Mucosa of descending colon (tissue), 3 donors: ENCODE data around the gene MYLK. TPM values are rescaled to one million over a fixed set of nuclear protein-coding genes. Genes with fewer than 3 reads are reported as not detected.

ENCODE experiments used
- ATAC-seq: fragments of 200-7000 bp; cut with Tn5 transposase; one replicate; pipeline ENCODE4 v1.9.1; 2020; ENCODE audit warnings: mild to moderate bottlenecking, moderate library complexity
- DNase-seq, 3 donors: peaks; one replicate each; pipeline ENCODE4 v3.0.0-alpha.2; 2020
- H3K36me3 ChIP-seq: fragments of 200-600 bp; one replicate; pipeline ENCODE4 v1.8.0; 2021; ENCODE audit warnings: low read depth, mild to moderate bottlenecking
- H3K4me1 ChIP-seq: fragments of 200-600 bp; one replicate; pipeline ENCODE4 v1.8.0; 2021; ENCODE audit warnings: low read depth, mild to moderate bottlenecking
- H3K4me3 ChIP-seq: fragments of 200-600 bp; one replicate; pipeline ENCODE4 v1.8.0; 2021; ENCODE audit warnings: mild to moderate bottlenecking
- H3K9me3 ChIP-seq: fragments of 200-600 bp; one replicate; pipeline ENCODE4 v1.8.0; 2021; ENCODE audit warnings: mild to moderate bottlenecking
- intact Hi-C, 2 donors: fragments of 100-400 bp; cut with DNase I in 1 of 2; cut with micrococcal nuclease in 1 of 2; formaldehyde crosslinking; loops; one replicate each; pipeline versions ENCODE4 v1.11.0 to v1.11.1; 2022; cut with DNase I, micrococcal nuclease
- total RNA-seq, 3 donors: library from RNA; stranded (reverse); fragmentation: NEBNext Ultra II Directional in 2 of 3; extraction: Animal tissue kit (Norgen Biotek cat#: 25700) in 2 of 3; gene quantifications; one replicate each; pipeline versions ENCODE4 v1.2.1 to v1.2.4, GENCODE V29; 2021 to 2023
- TF ChIP-seq, protein P1 (sequence below): fragments of 200-600 bp; IDR thresholded peaks from one replicate; pipeline ENCODE4 v1.8.0; 2022; ENCODE audit warnings: antibody characterized with exemption, mild to moderate bottlenecking
- donor health status: DM: no; HTN: no; CAD: no; lungs with moderate emphysema.
- donor health status: DM: no; HTN: no; CAD: no.
- donor health status: DM: no; HTN: yes; CAD: no.

The MYLK gene
- total RNA-seq, 3 donors from 2014 or later = 157 to 1,614 (median 175) TPM

DNA sequence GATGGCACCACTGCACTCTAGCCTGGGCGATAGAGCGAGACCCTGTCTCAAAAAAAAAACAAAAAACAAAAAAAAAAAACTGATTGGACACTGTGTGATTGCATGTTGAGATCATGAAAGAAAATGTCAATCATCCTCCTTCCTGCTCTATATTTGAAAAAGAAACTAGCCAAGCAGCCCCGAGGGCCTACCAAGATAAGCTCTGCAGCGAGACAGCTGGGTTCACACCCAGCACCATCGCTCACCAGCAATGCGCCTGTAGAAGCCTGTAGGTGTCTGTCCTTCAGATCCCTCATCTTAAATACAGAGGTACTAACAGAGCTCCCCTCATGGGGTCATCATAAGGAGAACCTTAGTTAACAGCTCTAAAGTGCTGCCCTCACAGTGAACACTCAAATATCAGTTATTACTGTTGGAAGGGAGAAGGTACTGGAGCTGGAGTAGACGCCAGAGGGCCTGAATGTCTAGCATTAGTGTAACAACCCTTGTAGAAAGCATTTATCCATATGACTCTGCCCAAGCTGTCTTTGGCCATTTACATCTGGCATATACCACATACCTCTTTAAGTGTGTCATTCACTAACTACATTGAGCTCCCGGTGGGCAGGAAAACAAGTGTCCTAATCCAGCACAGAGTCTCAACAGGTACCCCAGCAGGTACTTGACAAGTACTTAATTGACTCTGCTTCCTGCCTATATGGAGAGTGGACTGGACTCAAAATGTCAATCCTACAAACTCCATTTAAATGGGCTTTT lies 22.9 kb downstream of the MYLK start:
- ATAC-seq (no peak), DNase-seq (no peak)
- no peaks in the 10 kb centered on the region for H3K36me3 ChIP-seq

DNA sequence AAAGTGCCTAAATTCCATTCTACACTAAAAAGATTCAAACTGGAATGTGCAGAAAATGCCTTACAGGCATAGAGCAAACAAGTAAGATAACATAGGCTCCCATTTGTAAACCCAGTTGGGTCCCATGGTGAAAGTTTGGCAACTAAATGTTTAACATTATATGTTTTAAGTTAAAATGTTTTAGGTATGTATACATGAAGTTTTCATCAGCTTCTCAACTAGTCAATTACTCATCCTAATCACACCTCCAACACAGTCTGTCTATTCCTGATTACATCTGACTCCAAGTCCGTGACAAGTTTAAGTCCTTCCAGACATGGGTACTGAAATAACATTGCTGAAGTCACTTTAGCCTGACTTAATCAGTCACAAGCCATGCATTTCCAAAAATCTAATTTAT lies 25.0 kb downstream of the MYLK start:
- intact Hi-C loops = no loop called here
- ATAC-seq = no peak
- no peaks in the 10 kb centered on the region for H3K4me1 ChIP-seq

More for the DNA sequence above, 22.9 kb downstream of the MYLK start:
- H3K4me1 ChIP-seq = no peaks in the 10 kb centered on the region
- intact Hi-C loops = no loop called here
- H3K4me3 ChIP-seq = no peak overlapping the region
- TF ChIP-seq, protein P1, sequence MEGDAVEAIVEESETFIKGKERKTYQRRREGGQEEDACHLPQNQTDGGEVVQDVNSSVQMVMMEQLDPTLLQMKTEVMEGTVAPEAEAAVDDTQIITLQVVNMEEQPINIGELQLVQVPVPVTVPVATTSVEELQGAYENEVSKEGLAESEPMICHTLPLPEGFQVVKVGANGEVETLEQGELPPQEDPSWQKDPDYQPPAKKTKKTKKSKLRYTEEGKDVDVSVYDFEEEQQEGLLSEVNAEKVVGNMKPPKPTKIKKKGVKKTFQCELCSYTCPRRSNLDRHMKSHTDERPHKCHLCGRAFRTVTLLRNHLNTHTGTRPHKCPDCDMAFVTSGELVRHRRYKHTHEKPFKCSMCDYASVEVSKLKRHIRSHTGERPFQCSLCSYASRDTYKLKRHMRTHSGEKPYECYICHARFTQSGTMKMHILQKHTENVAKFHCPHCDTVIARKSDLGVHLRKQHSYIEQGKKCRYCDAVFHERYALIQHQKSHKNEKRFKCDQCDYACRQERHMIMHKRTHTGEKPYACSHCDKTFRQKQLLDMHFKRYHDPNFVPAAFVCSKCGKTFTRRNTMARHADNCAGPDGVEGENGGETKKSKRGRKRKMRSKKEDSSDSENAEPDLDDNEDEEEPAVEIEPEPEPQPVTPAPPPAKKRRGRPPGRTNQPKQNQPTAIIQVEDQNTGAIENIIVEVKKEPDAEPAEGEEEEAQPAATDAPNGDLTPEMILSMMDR = no peak
- H3K9me3 ChIP-seq = no peaks in the 10 kb centered on the region

DNA sequence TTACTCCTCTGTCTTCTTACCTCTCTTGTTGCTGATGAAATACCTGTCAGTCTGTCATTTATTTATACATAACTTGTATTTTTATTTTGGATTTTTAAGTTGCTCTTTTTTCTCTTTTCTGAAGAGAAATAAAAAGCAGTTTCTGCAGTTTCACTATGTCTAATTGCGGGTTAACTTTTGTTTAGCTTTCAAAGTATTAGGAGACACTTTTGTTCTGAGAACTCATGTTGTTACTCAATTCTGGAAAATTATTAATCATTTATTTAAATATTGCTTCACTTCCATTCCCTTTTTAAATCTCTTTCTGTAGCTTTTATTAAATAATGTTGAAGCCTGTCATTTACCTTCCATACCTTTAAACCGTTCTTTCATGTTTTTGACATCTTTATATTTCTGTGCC lies 29.2 kb downstream of the MYLK start:
- Histone ChIP-seq H3K4me1 (no peaks in the 10 kb centered on the region), H3K4me3 (no peak overlapping the region), H3K36me3 (no peaks in the 10 kb centered on the region), H3K9me3 (no peaks in the 10 kb centered on the region)
- intact Hi-C loops = no loop called here
- ATAC-seq (no peak), DNase-seq (no peak)
- TF ChIP-seq, protein P1 = no peak

More for the DNA sequence above, 25.0 kb downstream of the MYLK start:
- no peaks in the 10 kb centered on the region for H3K9me3 ChIP-seq
- H3K4me3 ChIP-seq = no peak overlapping the region
- no peak for DNase-seq
- no peaks in the 10 kb centered on the region for H3K36me3 ChIP-seq
- TF ChIP-seq, protein P1 = no peak

DNA sequence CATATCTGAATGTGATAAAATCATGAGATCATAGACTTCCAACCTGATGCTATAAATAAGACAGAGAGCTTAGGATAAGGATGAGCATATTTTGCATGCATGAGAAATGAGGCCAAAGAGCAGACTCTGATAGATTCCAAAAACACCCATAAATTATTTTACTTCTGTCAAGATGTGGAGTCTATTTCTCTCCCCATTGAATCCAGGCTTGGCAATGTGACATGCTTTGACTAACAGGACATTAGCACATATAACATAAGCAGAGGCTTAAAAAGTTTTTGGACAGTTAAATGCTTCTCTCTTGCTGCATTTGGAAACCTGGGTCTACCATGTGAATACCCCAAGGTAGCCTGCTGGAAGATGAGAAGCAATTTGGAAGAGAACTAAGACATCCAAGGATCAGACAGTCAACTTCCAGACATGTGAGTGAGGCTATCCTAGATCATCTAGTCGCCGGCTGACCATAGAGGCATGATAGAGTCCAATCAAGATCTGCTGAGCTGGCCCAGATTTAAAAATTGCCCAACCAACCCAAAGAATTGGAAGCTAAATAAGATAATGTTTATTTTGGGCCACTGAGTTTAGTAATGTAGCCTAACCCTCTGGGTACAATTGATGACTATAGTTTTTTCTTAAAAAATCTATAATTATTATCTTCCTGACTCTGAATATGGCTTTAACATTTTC lies 30.3 kb downstream of the MYLK start:
- no peaks in the 10 kb centered on the region for H3K4me1 ChIP-seq
- ATAC-seq = no peak

DNA sequence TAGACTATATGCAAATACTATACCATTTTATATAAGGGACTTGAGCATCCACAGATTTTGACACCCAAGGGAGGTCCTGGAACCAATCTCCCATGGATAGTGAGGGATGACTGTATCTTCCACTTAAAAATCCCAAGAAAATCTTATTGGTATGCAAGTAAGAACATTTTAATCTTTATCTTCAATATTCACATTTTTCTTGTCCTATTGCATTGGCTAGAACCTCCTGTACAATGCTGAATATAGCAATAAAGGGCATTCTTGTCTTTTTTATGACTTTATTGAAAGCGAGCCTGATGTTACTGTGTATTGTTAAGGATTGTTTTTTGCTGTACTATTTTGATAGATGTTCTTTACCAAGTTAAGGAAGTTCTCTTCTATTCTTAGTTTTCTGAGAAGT lies 36.9 kb downstream of the MYLK start:
- ATAC-seq = no peak
- Histone ChIP-seq H3K36me3 (no peaks in the 10 kb centered on the region), H3K4me1 (no peaks in the 10 kb centered on the region), H3K9me3 (peaks cover 23% of the 10 kb centered on the region), H3K4me3 (no peak overlapping the region)
- intact Hi-C loops = no loop called here
- no peak for DNase-seq
- TF ChIP-seq, protein P1 = no peak

More for the DNA sequence above, 30.3 kb downstream of the MYLK start:
- no peaks in the 10 kb centered on the region for H3K36me3 ChIP-seq
- intact Hi-C loops = no loop called here
- DNase-seq = no peak
- H3K9me3 ChIP-seq = peaks cover 3% of the 10 kb centered on the region
- TF ChIP-seq, protein P1 = no peak
- H3K4me3 ChIP-seq = no peak overlapping the region
